ENCODE measurements around the gene IL18.
"Not testable (repeated sequence)": the region's sequence is repeated elsewhere in the genome, so short reads cannot be mapped to it uniquely, and the experiment has no call there.

Gene IL18

GRCh38 chr11:112167145-112167544, 3.3 kb upstream of the IL18 start, which contains the start of gene TEX12:
TSS of gene TEX12 (plus strand) at chr11:112167372. CDS start at chr11:112169269, 1,897 bp downstream.
- DNase-seq: no peak

GRCh38 chr11:112166562-112166961, 2.7 kb upstream of the IL18 start:
- no peak for DNase-seq

- DNase-seq: no peak
These were observed 1.2 kb upstream of the IL18 start for GRCh38 chr11:112165049-112165448.

GRCh38 chr11:112162761-112163546, 940 bp downstream of the IL18 start:
- DNase-seq: no peak

- not testable (repeated sequence) for DNase-seq
These were observed 1.7 kb downstream of the IL18 start for GRCh38 chr11:112162200-112162599.

- no peak for DNase-seq
These were observed 2.9 kb downstream of the IL18 start for GRCh38 chr11:112161012-112161411.

- DNase-seq: no peak
These were observed 3.6 kb downstream of the IL18 start for GRCh38 chr11:112160091-112160848.

- no peak for DNase-seq
These were observed 4.5 kb downstream of the IL18 start for GRCh38 chr11:112159098-112160065.

GRCh38 chr11:112156956-112157766, 6.7 kb downstream of the IL18 start:
- DNase-seq: no peak

- no peak for DNase-seq
These were observed 7.5 kb downstream of the IL18 start for GRCh38 chr11:112156153-112156955.

- no peak for DNase-seq
These were observed 13.4 kb downstream of the IL18 start for GRCh38 chr11:112150517-112150916.

GRCh38 chr11:112143597-112143996, 20.3 kb downstream of the IL18 start:
- no peak for DNase-seq

GRCh38 chr11:112134473-112134872, 29.4 kb downstream of the IL18 start:
- no peak for DNase-seq

GRCh38 chr11:112132737-112133136, 31.2 kb downstream of the IL18 start:
- DNase-seq: no peak

- no peak for DNase-seq
These were observed 34.2 kb downstream of the IL18 start for GRCh38 chr11:112129656-112130055.

GRCh38 chr11:112128483-112129121, 35.3 kb downstream of the IL18 start:
- no peak for DNase-seq

- no peak for DNase-seq
These were observed 36.8 kb downstream of the IL18 start for GRCh38 chr11:112127056-112127455.

GRCh38 chr11:112123129-112123528, 40.8 kb downstream of the IL18 start:
- DNase-seq: no peak

GRCh38 chr11:112121981-112122615, 41.8 kb downstream of the IL18 start:
- no peak for DNase-seq

GRCh38 chr11:112118176-112118575, 45.7 kb downstream of the IL18 start:
- DNase-seq: no peak

Data from GOT3 (cell line).